AG09309 (cell line): ENCODE measurements around the gene PARD3B.

Experiments
- DNase-seq: peaks from one replicate; pipeline ENCODE4 v3.0.0-alpha.2; 2010; ENCODE audit warnings: low read depth
- H3K4me3 ChIP-seq: 2 replicates; pipeline ENCODE4 v1.5.1; 2011; ENCODE audit warnings: mild to moderate bottlenecking, low read depth, low read length, moderate library complexity; ENCODE audit not compliant: control insufficient read depth
- TF ChIP-seq, protein P1 (sequence below): IDR thresholded peaks from 2 replicates; pipeline ENCODE4 v1.5.1; 2011; ENCODE audit warnings: mild to moderate bottlenecking, low read depth, low read length, inconsistent platforms; ENCODE audit not compliant: insufficient read depth, control insufficient read depth; ENCODE audit errors: missing control alignments

The PARD3B gene

DNA sequence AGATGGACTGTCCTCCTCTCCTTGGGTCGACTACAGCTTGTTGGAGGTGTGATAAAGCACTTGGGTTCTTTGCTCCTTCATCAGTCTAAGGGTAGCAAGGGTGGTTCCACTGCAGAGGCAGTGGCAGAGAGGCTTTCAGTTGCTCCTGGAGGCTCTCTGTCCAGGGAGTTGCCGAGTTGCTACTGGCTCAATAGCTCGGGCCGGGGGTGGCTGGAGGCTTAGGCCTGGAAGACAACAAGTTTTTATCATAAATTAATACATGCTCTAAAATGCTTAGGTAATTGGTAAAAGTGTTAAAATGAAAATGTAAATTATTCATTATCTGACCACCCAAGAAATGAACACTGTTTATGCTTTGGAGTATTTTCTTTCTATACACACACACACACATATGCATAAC is 975.0 kb downstream of the PARD3B start:
- no peak for DNase-seq
- TF ChIP-seq, protein P1, sequence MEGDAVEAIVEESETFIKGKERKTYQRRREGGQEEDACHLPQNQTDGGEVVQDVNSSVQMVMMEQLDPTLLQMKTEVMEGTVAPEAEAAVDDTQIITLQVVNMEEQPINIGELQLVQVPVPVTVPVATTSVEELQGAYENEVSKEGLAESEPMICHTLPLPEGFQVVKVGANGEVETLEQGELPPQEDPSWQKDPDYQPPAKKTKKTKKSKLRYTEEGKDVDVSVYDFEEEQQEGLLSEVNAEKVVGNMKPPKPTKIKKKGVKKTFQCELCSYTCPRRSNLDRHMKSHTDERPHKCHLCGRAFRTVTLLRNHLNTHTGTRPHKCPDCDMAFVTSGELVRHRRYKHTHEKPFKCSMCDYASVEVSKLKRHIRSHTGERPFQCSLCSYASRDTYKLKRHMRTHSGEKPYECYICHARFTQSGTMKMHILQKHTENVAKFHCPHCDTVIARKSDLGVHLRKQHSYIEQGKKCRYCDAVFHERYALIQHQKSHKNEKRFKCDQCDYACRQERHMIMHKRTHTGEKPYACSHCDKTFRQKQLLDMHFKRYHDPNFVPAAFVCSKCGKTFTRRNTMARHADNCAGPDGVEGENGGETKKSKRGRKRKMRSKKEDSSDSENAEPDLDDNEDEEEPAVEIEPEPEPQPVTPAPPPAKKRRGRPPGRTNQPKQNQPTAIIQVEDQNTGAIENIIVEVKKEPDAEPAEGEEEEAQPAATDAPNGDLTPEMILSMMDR = no peak
- H3K4me3 ChIP-seq = no peak overlapping the region

DNA sequence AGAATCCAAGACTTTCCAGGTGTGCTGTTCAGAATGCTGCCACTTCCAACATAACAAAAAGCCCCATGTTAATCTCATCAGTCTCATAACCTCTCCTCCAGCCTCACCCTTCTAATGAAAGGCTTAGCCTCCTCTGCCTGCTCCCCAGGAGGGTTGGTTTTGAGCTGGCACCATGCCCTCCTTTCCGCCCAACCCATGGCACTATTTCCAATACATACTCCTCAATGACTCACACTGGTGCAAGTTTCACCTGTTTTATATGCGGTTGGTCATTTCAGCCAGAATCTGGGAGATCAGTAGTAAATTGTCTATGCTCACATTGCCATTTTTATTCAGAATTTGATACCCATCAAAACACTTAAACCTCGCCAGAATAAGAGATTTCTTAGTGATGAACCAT is 979.4 kb downstream of the PARD3B start:
- no peak for DNase-seq
- H3K4me3 ChIP-seq = no peak overlapping the region
- TF ChIP-seq, protein P1 = no peak

DNA sequence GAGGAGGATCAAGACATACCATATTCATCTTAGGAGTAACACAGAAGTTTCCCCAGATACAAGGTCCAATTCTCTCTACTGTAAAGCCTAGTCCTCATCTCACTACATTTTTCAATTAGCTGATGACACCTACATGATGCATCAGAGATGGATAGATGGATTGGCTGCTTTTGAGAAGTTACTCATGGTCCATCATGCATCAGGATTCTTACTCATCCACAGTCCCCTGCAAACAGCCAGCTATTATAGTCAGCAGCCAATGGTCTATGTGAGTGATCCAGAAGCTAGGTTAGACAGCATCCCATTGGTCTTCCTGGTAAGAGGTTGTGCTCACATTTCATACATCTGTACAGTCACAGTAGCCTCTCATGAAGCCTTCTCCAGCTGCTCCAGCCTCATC is 982.5 kb downstream of the PARD3B start:
- TF ChIP-seq, protein P1 = no peak
- DNase-seq = no peak

DNA sequence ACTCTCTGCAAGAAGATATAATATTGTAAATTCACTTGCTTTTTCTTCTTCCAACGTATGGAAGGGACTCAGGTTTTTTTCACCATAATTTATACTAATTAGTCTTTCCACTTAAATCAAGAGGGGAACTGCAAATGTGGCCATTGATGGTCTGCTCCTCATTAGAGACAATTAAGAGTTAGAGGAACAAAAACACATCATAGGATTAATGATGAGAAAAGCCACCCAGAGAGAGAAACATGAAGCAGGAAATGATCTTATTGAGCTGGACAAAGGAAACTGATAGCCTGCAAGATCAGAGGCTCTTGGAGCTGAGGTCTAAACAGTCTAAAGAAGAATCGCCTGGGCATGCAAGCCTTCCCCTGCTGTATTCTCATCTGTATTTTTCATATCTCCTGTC is 985.8 kb downstream of the PARD3B start:
- TF ChIP-seq, protein P1 = no peak
- no peak overlapping the region for H3K4me3 ChIP-seq
- no peak for DNase-seq

More for the DNA sequence above, 982.5 kb downstream of the PARD3B start:
- H3K4me3 ChIP-seq = no peak overlapping the region

DNA sequence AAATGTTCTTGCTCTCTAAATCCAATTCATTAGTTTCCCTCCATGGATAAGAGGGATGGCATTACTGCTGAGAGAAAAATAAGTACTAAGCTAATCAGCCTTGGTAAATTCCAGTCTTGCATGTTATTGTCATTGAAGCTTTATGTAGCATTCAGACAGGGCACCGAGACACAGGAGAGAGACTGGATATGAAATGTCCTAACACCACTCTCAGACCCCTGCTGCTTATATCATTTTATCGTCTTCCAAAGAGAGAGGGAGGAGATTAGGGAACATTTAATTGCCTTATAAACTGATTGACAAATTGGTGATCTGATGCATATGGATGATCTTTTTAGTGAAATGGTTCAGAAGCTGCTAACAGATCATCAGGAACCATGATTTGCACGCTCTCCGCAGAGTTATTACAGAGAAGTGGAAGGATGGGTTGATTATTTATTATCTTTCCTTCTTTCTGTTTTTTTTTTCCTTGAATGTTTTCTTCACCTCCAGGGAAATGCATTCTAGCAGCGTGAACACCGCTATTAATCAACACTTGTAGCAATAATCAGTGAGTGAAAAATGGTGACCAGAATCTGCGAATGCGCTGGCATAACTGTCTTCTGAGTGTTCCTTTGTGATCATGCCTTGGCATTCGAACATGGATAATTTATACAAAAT is 986.3 kb downstream of the PARD3B start:
- TF ChIP-seq, protein P1 = no peak
- DNase-seq = no peak
- H3K4me3 ChIP-seq = no peak overlapping the region

DNA sequence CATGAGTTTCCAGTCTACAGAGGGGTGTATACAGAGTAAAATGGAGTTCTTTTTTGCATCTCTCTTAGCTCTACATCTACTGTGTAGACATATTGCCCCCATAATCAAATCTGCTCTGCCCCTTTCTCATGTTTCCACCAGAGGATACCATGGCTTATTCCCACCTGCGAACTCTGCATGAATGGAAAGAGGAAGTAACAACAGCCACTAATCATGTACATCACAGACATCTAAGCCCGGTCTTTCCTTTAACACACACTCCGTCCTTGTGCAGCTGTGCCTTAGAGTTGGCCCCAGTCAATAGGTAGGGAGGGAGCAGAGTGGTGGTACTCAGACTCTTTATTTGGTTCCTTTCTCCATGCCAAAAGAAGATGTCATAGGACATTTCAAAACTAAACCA is 989.7 kb downstream of the PARD3B start:
- TF ChIP-seq, protein P1 = no peak
- H3K4me3 ChIP-seq = no peak overlapping the region
- no peak for DNase-seq
